NB4 (cell line): ENCODE results near the gene CRIM1.

Source experiments
- DNase-seq: peaks from one replicate; pipeline ENCODE4 v3.0.0; 2010; ENCODE audit warnings: low read depth
- H3K4me3 ChIP-seq: one replicate; pipeline ENCODE4 v1.5.1; 2011; ENCODE audit warnings: mild to moderate bottlenecking, low read depth, low read length, moderate library complexity
- MYC ChIP-seq: IDR thresholded peaks from 2 replicates; pipeline ENCODE4 v1.6.1; 2011; ENCODE audit warnings: low read depth, low read length
- POLR2A ChIP-seq: IDR thresholded peaks from 2 replicates; pipeline ENCODE4 v1.6.1; 2011; ENCODE audit warnings: mild to moderate bottlenecking; ENCODE audit not compliant: insufficient read length; ENCODE audit errors: extremely low read depth
- TF ChIP-seq, protein P1 (sequence below): IDR thresholded peaks from 2 replicates; pipeline ENCODE4 v1.6.1; 2011; ENCODE audit warnings: low read depth, low read length
- TF ChIP-seq, protein P2 (sequence below): IDR thresholded peaks from one replicate; pipeline ENCODE4 v1.5.1; 2012; ENCODE audit warnings: low read depth, low read length

Gene CRIM1

DNA sequence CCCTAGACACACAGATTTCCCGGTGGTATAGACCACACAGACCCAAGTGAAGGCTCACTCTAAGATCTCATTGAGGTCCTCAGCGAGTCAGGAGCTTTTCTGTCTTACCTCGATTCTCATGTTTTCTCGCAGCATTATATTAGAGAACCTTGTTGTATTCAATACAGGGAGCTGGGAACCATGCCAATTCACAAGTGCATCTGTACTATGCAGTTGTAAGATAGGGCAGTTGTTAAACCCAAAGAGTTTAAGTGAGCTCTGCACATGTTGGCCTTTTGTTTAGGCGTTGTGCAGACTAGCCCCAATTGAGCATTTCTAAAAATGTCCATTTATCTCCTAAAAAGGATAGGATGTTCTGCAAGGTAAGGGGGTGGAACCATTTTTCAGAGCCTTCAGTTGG lies 182.8 kb downstream of the CRIM1 start:
- no peak overlapping the region for H3K4me3 ChIP-seq
- TF ChIP-seq MYC, result no peak
- TF ChIP-seq POLR2A, result no peak
- TF ChIP-seq, protein P1, sequence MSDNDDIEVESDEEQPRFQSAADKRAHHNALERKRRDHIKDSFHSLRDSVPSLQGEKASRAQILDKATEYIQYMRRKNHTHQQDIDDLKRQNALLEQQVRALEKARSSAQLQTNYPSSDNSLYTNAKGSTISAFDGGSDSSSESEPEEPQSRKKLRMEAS, result no peak
- TF ChIP-seq, protein P2, sequence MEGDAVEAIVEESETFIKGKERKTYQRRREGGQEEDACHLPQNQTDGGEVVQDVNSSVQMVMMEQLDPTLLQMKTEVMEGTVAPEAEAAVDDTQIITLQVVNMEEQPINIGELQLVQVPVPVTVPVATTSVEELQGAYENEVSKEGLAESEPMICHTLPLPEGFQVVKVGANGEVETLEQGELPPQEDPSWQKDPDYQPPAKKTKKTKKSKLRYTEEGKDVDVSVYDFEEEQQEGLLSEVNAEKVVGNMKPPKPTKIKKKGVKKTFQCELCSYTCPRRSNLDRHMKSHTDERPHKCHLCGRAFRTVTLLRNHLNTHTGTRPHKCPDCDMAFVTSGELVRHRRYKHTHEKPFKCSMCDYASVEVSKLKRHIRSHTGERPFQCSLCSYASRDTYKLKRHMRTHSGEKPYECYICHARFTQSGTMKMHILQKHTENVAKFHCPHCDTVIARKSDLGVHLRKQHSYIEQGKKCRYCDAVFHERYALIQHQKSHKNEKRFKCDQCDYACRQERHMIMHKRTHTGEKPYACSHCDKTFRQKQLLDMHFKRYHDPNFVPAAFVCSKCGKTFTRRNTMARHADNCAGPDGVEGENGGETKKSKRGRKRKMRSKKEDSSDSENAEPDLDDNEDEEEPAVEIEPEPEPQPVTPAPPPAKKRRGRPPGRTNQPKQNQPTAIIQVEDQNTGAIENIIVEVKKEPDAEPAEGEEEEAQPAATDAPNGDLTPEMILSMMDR, result no peak
- no peak for DNase-seq

DNA sequence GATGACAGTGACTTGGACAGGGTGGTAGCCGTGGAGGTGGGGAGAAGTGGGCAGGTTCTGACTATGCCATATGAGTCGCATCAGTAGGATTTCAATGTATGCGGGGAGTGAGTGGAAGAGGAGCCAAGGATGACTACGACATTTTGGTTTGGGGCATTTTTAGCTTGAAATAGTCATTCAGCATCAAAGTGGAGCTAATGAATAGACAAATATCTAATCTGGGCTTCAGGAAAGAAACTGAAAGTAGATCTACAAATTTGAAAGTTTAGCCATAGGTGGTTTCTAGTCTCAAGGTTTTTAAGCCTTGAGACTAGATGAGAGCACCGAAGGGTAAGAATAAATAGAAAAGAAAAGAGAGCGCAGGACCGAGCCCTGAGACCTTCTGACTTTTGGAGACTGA lies 184.1 kb downstream of the CRIM1 start:
- TF ChIP-seq, protein P1, result no peak
- TF ChIP-seq, protein P2, result no peak
- no peak for TF ChIP-seq MYC
- TF ChIP-seq POLR2A, result no peak
- H3K4me3 ChIP-seq, result no peak overlapping the region
- no peak for DNase-seq

DNA sequence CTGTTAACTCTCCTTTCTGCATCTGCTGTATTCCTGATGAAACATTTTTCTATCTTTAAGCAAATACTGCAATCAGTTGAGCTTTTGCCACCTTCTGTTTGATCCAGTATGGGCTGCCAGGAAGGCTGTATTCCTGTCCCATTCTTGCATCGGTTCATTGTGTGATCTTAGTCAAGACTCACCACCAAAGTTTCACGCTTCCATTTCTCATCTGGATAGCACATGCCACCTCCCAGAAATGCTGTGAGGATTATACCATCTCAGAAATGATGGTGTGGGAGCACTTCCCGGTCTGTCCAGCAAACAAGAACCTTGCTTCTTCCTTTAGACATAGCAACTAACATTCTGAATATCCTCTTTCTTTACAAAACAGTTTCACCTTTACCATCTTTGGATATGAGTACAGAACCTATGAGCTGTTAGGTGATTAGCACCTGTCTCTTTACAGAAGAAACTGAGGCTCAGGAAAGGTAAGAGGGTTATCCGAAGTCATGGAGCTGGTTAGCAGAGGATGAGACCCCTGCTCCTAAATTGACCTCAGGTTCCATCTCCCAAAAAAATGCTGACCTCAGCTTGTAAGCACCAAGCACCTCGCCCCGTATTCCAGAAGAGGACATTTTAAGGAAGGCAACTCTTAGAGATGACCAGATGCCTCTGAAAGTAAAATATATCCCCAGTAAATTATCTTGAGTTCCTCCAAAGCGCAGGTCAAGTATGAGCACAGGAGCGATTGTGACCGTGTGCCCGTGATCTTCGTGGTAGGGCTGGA lies 185.6 kb downstream of the CRIM1 start:
- no peak for DNase-seq
- no peak overlapping the region for H3K4me3 ChIP-seq
- no peak for TF ChIP-seq POLR2A
- TF ChIP-seq, protein P1, result no peak
- TF ChIP-seq MYC, result no peak
- TF ChIP-seq, protein P2, result no peak

DNA sequence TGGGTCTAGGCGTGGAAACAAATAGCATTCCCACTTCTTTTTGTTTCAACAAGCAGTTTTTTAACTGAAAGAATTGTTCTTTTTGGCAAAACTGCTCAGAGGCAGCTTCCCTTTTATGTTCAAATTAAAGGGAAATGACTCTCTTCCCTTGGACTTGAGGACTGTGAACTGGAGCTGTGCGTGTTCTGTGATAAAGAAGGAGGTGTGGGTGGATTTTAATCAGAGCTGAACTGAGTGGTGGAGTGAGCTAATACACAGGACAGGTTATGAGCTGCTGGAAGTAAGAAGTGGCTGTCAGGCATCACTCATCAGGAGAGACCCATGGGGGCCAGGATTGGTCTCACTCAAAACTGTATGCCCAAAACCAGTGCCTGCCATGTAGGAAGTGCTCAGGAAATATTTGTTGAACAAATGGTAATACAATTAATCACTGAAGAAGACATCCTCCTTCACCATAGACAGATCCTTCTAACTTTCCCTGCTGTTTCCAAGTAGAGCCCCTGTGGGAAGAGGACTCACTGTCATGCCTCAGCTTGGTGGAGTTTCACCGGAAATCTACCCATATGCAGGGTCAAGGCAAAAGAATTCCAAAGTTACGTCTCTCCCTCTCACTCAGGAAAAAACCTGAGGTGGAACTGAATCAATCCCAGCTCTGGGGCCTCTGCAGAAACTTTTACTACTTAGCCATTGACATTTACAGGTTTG lies 186.5 kb downstream of the CRIM1 start:
- no peak overlapping the region for H3K4me3 ChIP-seq
- TF ChIP-seq, protein P2, result no peak
- TF ChIP-seq, protein P1, result no peak
- no peak for TF ChIP-seq MYC
- TF ChIP-seq POLR2A, result no peak
- DNase-seq, result no peak

DNA sequence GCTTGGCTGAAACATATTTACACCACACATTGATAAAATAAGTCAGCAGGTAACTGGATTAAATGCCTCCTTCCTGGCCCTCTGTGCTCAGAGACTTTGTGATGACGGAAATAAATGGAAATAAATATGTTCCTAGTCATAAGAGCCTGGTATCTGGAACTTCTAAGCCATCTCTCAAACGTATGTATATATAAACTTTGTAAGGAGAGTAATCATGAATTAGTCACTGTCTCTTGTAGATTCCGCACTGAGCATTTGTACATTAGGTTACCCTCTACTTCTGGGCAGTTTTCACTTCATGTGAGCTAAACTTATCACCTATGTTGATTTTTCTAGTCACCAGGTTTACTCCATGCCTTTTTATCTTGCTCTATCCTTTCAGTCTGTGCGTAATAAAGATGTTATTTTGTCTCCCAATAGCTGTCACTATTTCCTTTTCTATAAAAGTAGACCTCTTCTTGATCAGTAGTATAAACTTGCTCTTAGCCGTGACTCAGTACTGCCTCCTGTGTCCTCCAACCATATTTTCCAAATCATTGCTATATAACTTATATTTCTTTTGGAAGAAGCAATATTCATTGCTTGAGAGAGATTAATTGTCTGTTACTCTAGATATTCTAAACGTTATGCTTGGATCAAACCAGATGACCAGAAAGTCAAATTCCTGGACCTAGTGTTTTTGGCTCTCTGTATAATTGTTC lies 189.2 kb downstream of the CRIM1 start:
- H3K4me3 ChIP-seq, result no peak overlapping the region
- DNase-seq, result no peak
- TF ChIP-seq, protein P1, result no peak
- TF ChIP-seq MYC, result no peak
- TF ChIP-seq POLR2A, result no peak
- TF ChIP-seq, protein P2, result no peak
